HCT116 (cell line): ENCODE measurements around the gene UBE2F. TPM values are rescaled to one million over a fixed set of nuclear protein-coding genes. Genes with fewer than 3 reads are reported as not detected.

ENCODE experiments used
- ATAC-seq: fragments of 200-7000 bp; cut with Tn5 transposase; 2 replicates; pipeline ENCODE4 v1.9.1; 2020; ENCODE audit warnings: mild to moderate bottlenecking, moderate library complexity
- BruUV-seq: library from RNA; stranded (reverse); fragments of 400-500 nt; replicated peaks from 2 replicates; lab custom pipeline; 2021; lab: Mats Ljungman, UMichigan
- CTCF ChIA-PET: fragments of 300-600 bp; sonication (Branson Sonifier 250); formaldehyde crosslinking; loops from one replicate; lab custom pipeline; 2021; ENCODE audit warnings: antibody characterized with exemption; lab: Charles Lee
- POLR2A ChIA-PET: fragments of 300-600, 350-600 bp; sonication (Branson Sonifier 250); formaldehyde crosslinking; loops from one replicate; lab custom pipeline; 2021; ENCODE audit warnings: antibody characterized with exemption; lab: Charles Lee
- RAD21 ChIA-PET, 2 experiments: fragments of 300-600 bp; sonication (Branson Sonifier 250); formaldehyde crosslinking; loops; one replicate each; lab custom pipeline; 2023; ENCODE audit warnings: low total read pairs in 2 of 2; ENCODE audit not compliant: uncharacterized antibody in 2 of 2, unreplicated experiment in 2 of 2, low non-redundant PET in 1 of 2; lab: Charles Lee
- DNase-seq: peaks from one replicate; pipeline ENCODE4 v3.0.0-alpha.2; 2010; ENCODE audit warnings: low read depth, low spot score
- H2AFZ ChIP-seq: fragments of 200-600 bp; shearing (Covaris generic), sonication (generic); 2 replicates; pipeline ENCODE4 v1.6.1; 2017; ENCODE audit warnings: low read depth, mixed run types, mixed read lengths, antibody characterized with exemption, low read length; ENCODE audit not compliant: poor library complexity, severe bottlenecking
- H3K27ac ChIP-seq: 2 replicates; pipeline ENCODE4 v1.5.1; 2012; ENCODE audit warnings: low read depth, low read length
- H3K27me3 ChIP-seq: fragments of 200-600 bp; sonication (generic); 2 replicates; pipeline ENCODE4 v1.6.1; 2016; ENCODE audit warnings: mixed run types, low read length, mixed read lengths; ENCODE audit not compliant: insufficient read depth
- H3K36me3 ChIP-seq, 2 experiments: fragments of 200-500 bp in 1 of 2; fragments of 200-600 bp in 1 of 2; sonication (Bioruptor generic) in 1 of 2; sonication (generic) in 1 of 2; 2 replicates each; pipeline versions ENCODE4 v1.5.1 to v1.6.1; 2014 to 2016; ENCODE audit warnings: low read length in 2 of 2, inconsistent platforms in 1 of 2, mixed read lengths in 1 of 2, mixed run types in 1 of 2; ENCODE audit not compliant: insufficient read depth in 2 of 2, control insufficient read depth in 1 of 2
- H3K4me1 ChIP-seq, 2 experiments: fragments of 200-600 bp in 1 of 2; sonication (generic) in 1 of 2; 2 replicates each; pipeline versions ENCODE4 v1.5.1 to v1.6.1; 2012 to 2017; ENCODE audit warnings: low read length in 2 of 2, inconsistent platforms in 1 of 2, mild to moderate bottlenecking in 1 of 2, mixed read lengths in 1 of 2, mixed run types in 1 of 2, moderate library complexity in 1 of 2; ENCODE audit not compliant: insufficient read depth in 2 of 2, control insufficient read depth in 1 of 2
- H3K4me2 ChIP-seq: fragments of 200-600 bp; sonication (generic); 2 replicates; pipeline ENCODE4 v1.6.1; 2017; ENCODE audit warnings: mixed run types, low read length, mixed read lengths
- H3K4me3 ChIP-seq, 2 experiments: fragments of 200-600 bp in 1 of 2; sonication (generic) in 1 of 2; replicated peaks in 1 of 2; 2 replicates each; pipeline ENCODE4 v1.5.1; 2011 to 2016; ENCODE audit warnings: low read length in 2 of 2, control low read depth in 1 of 2, low read depth in 1 of 2, mild to moderate bottlenecking in 1 of 2, mixed read lengths in 1 of 2, mixed run types in 1 of 2
- H3K79me2 ChIP-seq: fragments of 200-600 bp; sonication (generic); 2 replicates; pipeline ENCODE4 v1.6.1; 2017; ENCODE audit warnings: mild to moderate bottlenecking, mixed run types, low read length, moderate library complexity, mixed read lengths; ENCODE audit not compliant: insufficient read depth
- H3K9ac ChIP-seq: fragments of 200-600 bp; sonication (generic); 2 replicates; pipeline ENCODE4 v1.6.1; 2016; ENCODE audit warnings: low read length, mixed read lengths
- H3K9me2 ChIP-seq: fragments of 200-600 bp; sonication (generic), shearing (Covaris generic); 2 replicates; pipeline ENCODE4 v1.6.1; 2017; ENCODE audit warnings: mixed run types, mild to moderate bottlenecking, moderate library complexity; ENCODE audit not compliant: insufficient read depth
- H3K9me3 ChIP-seq, 2 experiments: fragments of 200-500 bp in 1 of 2; fragments of 200-600 bp in 1 of 2; sonication (Bioruptor generic) in 1 of 2; sonication (generic) in 1 of 2; 2 replicates each; pipeline ENCODE4 v1.6.1; 2014 to 2017; ENCODE audit warnings: low read length in 2 of 2, mixed read lengths in 2 of 2, inconsistent platforms in 1 of 2, low read depth in 1 of 2, mild to moderate bottlenecking in 1 of 2, mixed run types in 1 of 2, moderate library complexity in 1 of 2; ENCODE audit not compliant: control insufficient read depth in 1 of 2, insufficient read depth in 1 of 2
- H4K20me1 ChIP-seq: fragments of 200-600 bp; sonication (generic), shearing (Covaris generic); 2 replicates; pipeline ENCODE4 v1.6.1; 2017; ENCODE audit warnings: mixed run types, mild to moderate bottlenecking, moderate library complexity; ENCODE audit not compliant: insufficient read depth
- CBX3 ChIP-seq: IDR thresholded peaks from 2 replicates; pipeline ENCODE4 v1.6.1; 2012; ENCODE audit warnings: low read depth
- CEBPB ChIP-seq: IDR thresholded peaks from 2 replicates; pipeline ENCODE4 v1.6.1; 2012; ENCODE audit warnings: low read depth
- CTCF ChIP-seq, 3 experiments: fragments of 200-600 bp in 1 of 3; sonication (generic) in 1 of 3; IDR thresholded peaks in 2 of 3; conservative IDR thresholded peaks in 1 of 3; 2 replicates each; pipeline ENCODE4 v1.5.1; 2012 to 2017; ENCODE audit warnings: low read depth in 2 of 3, low read length in 2 of 3, antibody characterized with exemption in 1 of 3, borderline replicate concordance in 1 of 3, control low read depth in 1 of 3, mild to moderate bottlenecking in 1 of 3, mixed read lengths in 1 of 3, mixed run types in 1 of 3, moderate library complexity in 1 of 3; ENCODE audit not compliant: insufficient read depth in 1 of 3
- EGR1 ChIP-seq: IDR thresholded peaks from 2 replicates; pipeline ENCODE4 v1.6.1; 2012; ENCODE audit warnings: low read depth
- ELF1 ChIP-seq: IDR thresholded peaks from 2 replicates; pipeline ENCODE4 v1.6.1; 2012; ENCODE audit warnings: low read depth, borderline replicate concordance
- EZH2 ChIP-seq: fragments of 200-600 bp; sonication (generic); IDR thresholded peaks from 2 replicates; pipeline ENCODE4 v1.6.1; 2017; ENCODE audit warnings: antibody characterized with exemption, mixed run types
- EZH2phosphoT487 ChIP-seq: fragments of 200-600 bp; IDR thresholded peaks from 2 replicates; pipeline ENCODE4 v1.6.1; 2018; ENCODE audit warnings: antibody characterized with exemption, borderline replicate concordance
- FOSL1 ChIP-seq: IDR thresholded peaks from 2 replicates; pipeline ENCODE4 v1.6.1; 2012; ENCODE audit warnings: low read depth
- POLR2A ChIP-seq: IDR thresholded peaks from 2 replicates; pipeline ENCODE4 v1.7.0; 2011; ENCODE audit warnings: borderline replicate concordance; ENCODE audit not compliant: insufficient read depth, insufficient read length; ENCODE audit errors: extremely low read depth
- POLR2AphosphoS5 ChIP-seq: IDR thresholded peaks from 2 replicates; pipeline ENCODE4 v1.6.1; 2011; ENCODE audit warnings: mild to moderate bottlenecking, low read depth, low read length, moderate library complexity
- RAD21 ChIP-seq: IDR thresholded peaks from 2 replicates; pipeline ENCODE4 v1.6.1; 2012; ENCODE audit warnings: low read depth, mild to moderate bottlenecking
- SIN3A ChIP-seq: IDR thresholded peaks from 2 replicates; pipeline ENCODE4 v1.6.1; 2012; ENCODE audit warnings: low read depth
- SRF ChIP-seq: IDR thresholded peaks from 2 replicates; pipeline ENCODE4 v1.6.1; 2012; ENCODE audit warnings: low read depth
- TCF7L2 ChIP-seq: IDR thresholded peaks from 2 replicates; pipeline ENCODE4 v1.7.0; 2011; ENCODE audit warnings: borderline replicate concordance, inconsistent platforms; ENCODE audit not compliant: insufficient read depth, insufficient read length; ENCODE audit errors: extremely low read depth
- YY1 ChIP-seq: IDR thresholded peaks from 2 replicates; pipeline ENCODE4 v1.6.1; 2011; ENCODE audit warnings: low read length, low read depth, moderate library complexity, mild to moderate bottlenecking; ENCODE audit not compliant: insufficient replicate concordance; ENCODE audit errors: extremely low read depth
- ZFX ChIP-seq: fragments of 450-650 bp; IDR thresholded peaks from 2 replicates; pipeline ENCODE4 v1.6.1; 2017
- ZNF274 ChIP-seq: fragments of 200-500 bp; sonication (Bioruptor generic); IDR thresholded peaks from 2 replicates; pipeline ENCODE4 v1.6.1; 2014; ENCODE audit warnings: mild to moderate bottlenecking, low read depth, low read length, inconsistent platforms
- intact Hi-C: fragments of 100-400 bp; cut with micrococcal nuclease; formaldehyde crosslinking; loops from 2 replicates; pipeline ENCODE4 v1.10.0; 2022
- total RNA-seq: library from RNA; stranded (reverse); gene quantifications from one replicate; pipeline ENCODE4 v1.2.1, GENCODE V29; 2021; ENCODE audit not compliant: unreplicated experiment
- TF ChIP-seq, protein P1 (sequence below): IDR thresholded peaks from 2 replicates; pipeline ENCODE4 v1.6.1; 2012

The UBE2F gene
- total RNA-seq, 1 experiment from 2014 or later = 32.8 TPM

GRCh38 chr2:238007924-238008323, 41.1 kb downstream of the UBE2F start (continued):
- TF ChIP-seq SRF = no peak
- no peak for TF ChIP-seq RAD21
- TF ChIP-seq YY1 = no peak
- no peak for TF ChIP-seq EGR1
- TF ChIP-seq FOSL1 = no peak

DNA sequence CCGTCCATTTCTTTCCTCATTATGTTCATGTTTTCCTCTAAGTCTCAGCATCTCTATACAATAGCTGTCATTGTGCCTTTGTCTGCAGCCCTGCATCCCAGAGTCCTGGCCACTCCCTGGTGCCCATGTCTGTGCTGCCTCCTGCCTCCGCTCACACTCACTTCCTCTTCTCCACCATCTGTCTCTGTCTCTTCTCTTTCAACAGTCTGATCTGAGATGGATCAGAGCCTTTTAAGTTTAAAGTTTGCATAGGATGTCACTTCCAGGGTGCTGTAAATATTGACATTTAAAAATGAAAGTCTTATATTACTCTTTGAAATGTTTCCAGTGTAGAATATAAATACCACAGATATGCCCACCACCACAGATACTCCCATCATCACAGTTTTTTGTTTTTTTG, 42.7 kb downstream of the UBE2F start:
- no peak for ATAC-seq
- RAD21 ChIA-PET = no interaction called here
- Histone ChIP-seq H3K4me2 (no peak overlapping the region), H3K9ac (no peak overlapping the region), H3K9me3 (no peaks in the 10 kb centered on the region), H3K27me3 (no peaks in the 10 kb centered on the region), H3K4me1 (no peaks in the 10 kb centered on the region), H3K36me3 (no peaks in the 10 kb centered on the region; a peak in 1 of 4 replicates), H3K9me2 (no peaks in the 10 kb centered on the region)
- TF ChIP-seq ZFX (no peak), SRF (no peak)
- TF ChIP-seq, all 23 proteins: peak for 0
- POLR2A ChIA-PET = no interaction called here
- no peak overlapping the region for H2AFZ ChIP-seq
- H4K20me1 ChIP-seq = no peaks in the 10 kb centered on the region
- CTCF ChIA-PET = no interaction called here
- no peak overlapping the region for H3K4me3 ChIP-seq
- DNase-seq = no peak
- no TSS peak for BruUV-seq
- peaks cover 9% of the 10 kb centered on the region; the same call in 1 of the 2 replicates for H3K79me2 ChIP-seq
- no peak overlapping the region for H3K27ac ChIP-seq
- intact Hi-C loops = no loop called here

DNA sequence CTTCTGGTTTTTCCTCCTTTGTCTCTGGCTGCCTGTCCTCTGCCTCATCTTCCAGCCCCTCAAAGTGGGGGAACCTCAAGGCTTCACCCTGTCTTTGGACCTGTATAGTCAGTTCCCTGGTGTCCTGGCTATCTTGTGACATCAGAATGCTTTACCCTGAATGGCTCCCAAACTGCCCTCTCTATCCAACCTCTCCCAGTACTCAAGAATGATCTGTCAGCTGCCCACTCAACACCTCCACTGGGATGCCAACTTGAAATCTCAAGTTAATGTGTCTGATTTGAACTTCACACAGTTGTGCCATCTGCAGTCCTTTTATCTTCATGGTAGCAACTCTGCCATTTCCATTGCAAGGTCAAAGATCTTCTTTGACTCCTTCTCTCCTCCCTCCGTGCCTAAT, 43.8 kb downstream of the UBE2F start:
- no peaks in the 10 kb centered on the region; a peak in 1 of 4 replicates for H3K36me3 ChIP-seq
- no peak overlapping the region for H2AFZ ChIP-seq
- H3K9me2 ChIP-seq = no peaks in the 10 kb centered on the region
- H3K4me2 ChIP-seq = no peak overlapping the region
- H3K4me1 ChIP-seq = no peaks in the 10 kb centered on the region
- ChIA-PET CTCF (no interaction called here), POLR2A (no interaction called here), RAD21 (no interaction called here)
- DNase-seq (no peak), ATAC-seq (no peak)
- intact Hi-C loops = no loop called here
- H4K20me1 ChIP-seq = no peaks in the 10 kb centered on the region
- no peak overlapping the region for H3K27ac ChIP-seq
- peaks cover 4% of the 10 kb centered on the region; the same call in 1 of the 2 replicates for H3K79me2 ChIP-seq
- no TSS peak for BruUV-seq
- no peaks in the 10 kb centered on the region for H3K27me3 ChIP-seq
- H3K9ac ChIP-seq = no peak overlapping the region
- H3K9me3 ChIP-seq = no peaks in the 10 kb centered on the region
- H3K4me3 ChIP-seq = no peak overlapping the region
- TF ChIP-seq CEBPB = no peak
- TF ChIP-seq CBX3 = no peak
- no peak for TF ChIP-seq EZH2
- TF ChIP-seq, protein P1, sequence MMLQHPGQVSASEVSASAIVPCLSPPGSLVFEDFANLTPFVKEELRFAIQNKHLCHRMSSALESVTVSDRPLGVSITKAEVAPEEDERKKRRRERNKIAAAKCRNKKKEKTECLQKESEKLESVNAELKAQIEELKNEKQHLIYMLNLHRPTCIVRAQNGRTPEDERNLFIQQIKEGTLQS = no peak
- TF ChIP-seq POLR2AphosphoS5 = no peak
- no peak for TF ChIP-seq FOSL1
- TF ChIP-seq SRF = no peak
- no peak for TF ChIP-seq POLR2A
- no peak for TF ChIP-seq EZH2phosphoT487
- TF ChIP-seq ZFX = no peak
- no peak for TF ChIP-seq ZNF274
- TF ChIP-seq EGR1 = no peak
- no peak for TF ChIP-seq TCF7L2
- no peak for TF ChIP-seq YY1
- no peak for TF ChIP-seq ELF1
- TF ChIP-seq SIN3A = no peak
- no peak for TF ChIP-seq RAD21
- TF ChIP-seq CTCF (IDR thresholded peaks at IDR 0.05 in 2 of 3, conservative IDR thresholded peaks at IDR 0.05 in 1 of 3; ENCODE audit: borderline replicate concordance in 1 of 3, insufficient read depth in 1 of 3, low read depth in 2 of 3, low read length in 2 of 3) = no peak
